Measurements from ENCODE around the gene TNFRSF18. TPM values are rescaled to one million over a fixed set of nuclear protein-coding genes. Genes with fewer than 3 reads are reported as not detected.

TNFRSF18 gene
- total and polyA plus RNA-seq, 10 of the 15 experiments (the other 5 are each of a cell fraction or from before 2014, with no cell fraction given) = 0.18 to 7.5 (median 1.5) TPM; not detected in 1

GRCh38 chr1:1204998-1205768, 1.2 kb downstream of the TNFRSF18 start:
- WGBS (ENCODE audit: insufficient coverage, insufficient replicate concordance, low lambda C conversion rate, missing lambda C conversion rate) = 28% methylated on average over 19 of the region's 19 CpGs
- no peak overlapping the region for H3K27ac ChIP-seq (ENCODE audit: control insufficient read depth, insufficient read depth)

More at GRCh38 chr1:1204998-1205768, 1.2 kb downstream of the TNFRSF18 start:
- no peaks in the 10 kb centered on the region for H3K79me2 ChIP-seq (ENCODE audit: control insufficient read depth, insufficient read depth, low read length)
- RAD21 ChIA-PET (ENCODE audit: unreplicated experiment) = interaction anchor here (0.9 to 2.1 kb wide), 5 partner anchors 26 to 83 kb away, joined by 3 to 10 read pairs (median 6); no protein-coding TSS in a partner anchor
- H3K4me3 ChIP-seq = no peak overlapping the region
- POLR2A ChIA-PET = interaction anchor here (0.6 to 1.3 kb wide), 4 partner anchors 34 to 67 kb away, joined by 3 to 5 read pairs (median 4); no protein-coding TSS in a partner anchor
- in situ Hi-C loops (cut with MboI) = no loop called here
- no peak for FAIRE-seq
- H2AFZ ChIP-seq (ENCODE audit: control insufficient read depth, low read depth, low read length) = no peak overlapping the region
- ATAC-seq = no peak
- no peaks in the 10 kb centered on the region for H3K9me3 ChIP-seq (replicated peaks; ENCODE audit: control insufficient read depth, insufficient read depth, low read length)
- H4K20me1 ChIP-seq (ENCODE audit: control insufficient read depth, insufficient read depth) = no peaks in the 10 kb centered on the region
- SMC1A ChIA-PET (ENCODE audit: uncharacterized antibody, unreplicated experiment) = interaction anchor here (1.0 to 1.5 kb wide), 2 partner anchors 46 to 83 kb away, joined by 3 to 4 read pairs; no protein-coding TSS in a partner anchor
- intact Hi-C loops (cut with micrococcal nuclease; ENCODE audit: unreplicated experiment) = no loop called here
- TF ChIP-seq STAT3 (IDR thresholded peaks at IDR 0.05; ENCODE audit: low read depth, low read length) = no peak
- TF ChIP-seq, protein P1, sequence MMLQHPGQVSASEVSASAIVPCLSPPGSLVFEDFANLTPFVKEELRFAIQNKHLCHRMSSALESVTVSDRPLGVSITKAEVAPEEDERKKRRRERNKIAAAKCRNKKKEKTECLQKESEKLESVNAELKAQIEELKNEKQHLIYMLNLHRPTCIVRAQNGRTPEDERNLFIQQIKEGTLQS (IDR thresholded peaks at IDR 0.05; ENCODE audit: borderline replicate concordance, extremely low read depth, low read depth, low read length) = no peak
- TF ChIP-seq NRF1 (conservative IDR thresholded peaks at IDR 0.05; ENCODE audit: low read depth, low read length) = no peak
- TF ChIP-seq RELA (IDR thresholded peaks at IDR 0.05; ENCODE audit: borderline replicate concordance, partially characterized antibody) = no peak
- TF ChIP-seq, protein P2, sequence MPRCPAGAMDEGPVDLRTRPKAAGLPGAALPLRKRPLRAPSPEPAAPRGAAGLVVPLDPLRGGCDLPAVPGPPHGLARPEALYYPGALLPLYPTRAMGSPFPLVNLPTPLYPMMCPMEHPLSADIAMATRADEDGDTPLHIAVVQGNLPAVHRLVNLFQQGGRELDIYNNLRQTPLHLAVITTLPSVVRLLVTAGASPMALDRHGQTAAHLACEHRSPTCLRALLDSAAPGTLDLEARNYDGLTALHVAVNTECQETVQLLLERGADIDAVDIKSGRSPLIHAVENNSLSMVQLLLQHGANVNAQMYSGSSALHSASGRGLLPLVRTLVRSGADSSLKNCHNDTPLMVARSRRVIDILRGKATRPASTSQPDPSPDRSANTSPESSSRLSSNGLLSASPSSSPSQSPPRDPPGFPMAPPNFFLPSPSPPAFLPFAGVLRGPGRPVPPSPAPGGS (IDR thresholded peaks at IDR 0.05; ENCODE audit: borderline replicate concordance, insufficient read depth, low read depth, low read length, poor library complexity, severe bottlenecking) = no peak
- TF ChIP-seq ZNF622 (IDR thresholded peaks at IDR 0.05) = no peak
- no peak for TF ChIP-seq SIX5 (IDR thresholded peaks at IDR 0.05; ENCODE audit: low read depth, low read length, severe bottlenecking)
- no peaks in the 10 kb centered on the region for H3K36me3 ChIP-seq (ENCODE audit: control insufficient read depth in 2 of 2, insufficient read depth in 2 of 2, low read length in 1 of 2)
- CTCF ChIA-PET = interaction anchor here (2.0 kb wide), 1 partner anchor 84 kb away, joined by 25 read pairs; no protein-coding TSS in a partner anchor
- H3K4me2 ChIP-seq (ENCODE audit: control insufficient read depth, insufficient read depth) = peak overlapping the region; percentile 89; the same call in 1 of the 2 replicates
- DNase-seq (ENCODE audit: low read depth, low spot score) = no peak
- peaks cover 28% of the 10 kb centered on the region for H3K4me1 ChIP-seq (ENCODE audit: control insufficient read depth, insufficient read depth, low read length)
- no TSS peak for BruUV-seq (replicated peaks)
- no peak overlapping the region for H3K9ac ChIP-seq (ENCODE audit: control insufficient read depth, insufficient read depth, low read length)
- peaks cover 0 to 8% of the 10 kb centered on the region in 2 experiments; a peak in 1 of 4 replicates for H3K27me3 ChIP-seq (replicated peaks in 1 of 2; ENCODE audit: control insufficient read depth in 2 of 2, insufficient read depth in 2 of 2, low read length in 1 of 2)
